ENCODE measurements around the gene INPP4B.

Gene INPP4B

DNA sequence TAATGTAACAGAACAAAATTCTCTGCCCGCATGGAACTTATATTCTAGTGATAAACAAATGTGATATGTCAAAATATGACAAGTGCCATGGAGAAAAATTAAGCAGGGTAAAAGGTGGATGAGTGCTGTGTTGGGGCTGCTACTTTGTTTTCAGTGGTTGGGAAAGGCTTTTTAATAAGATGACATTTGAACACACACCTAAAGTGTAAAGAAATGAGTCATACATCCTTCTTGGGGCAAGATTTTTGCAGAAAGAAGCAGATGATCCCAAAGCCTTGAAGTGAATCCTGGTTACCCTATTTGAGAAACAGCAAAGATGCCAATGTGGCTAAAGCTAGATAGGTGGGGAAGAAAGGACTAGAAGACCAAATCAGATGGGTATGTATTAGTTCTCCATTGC, 564.1 kb downstream of the INPP4B start:
- DNase-seq, result no peak

DNA sequence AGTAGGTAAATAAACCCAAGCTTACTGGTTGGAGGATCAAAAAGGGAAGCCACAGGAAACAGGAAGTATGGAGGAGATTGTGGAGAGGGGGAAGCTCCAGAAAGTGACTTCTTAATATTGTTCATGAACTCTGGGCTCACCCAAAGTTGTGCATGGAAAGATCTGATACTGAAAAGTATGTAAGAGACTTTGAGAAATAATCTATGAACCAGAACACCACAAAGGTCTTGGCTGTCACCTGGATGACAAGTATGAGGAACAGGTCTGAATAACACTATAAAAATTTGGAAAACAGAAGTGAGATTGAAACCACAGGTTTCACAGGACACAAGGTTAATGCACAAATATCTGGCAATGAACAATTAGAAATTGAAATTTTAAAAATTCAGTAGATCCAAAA, 567.4 kb downstream of the INPP4B start:
- DNase-seq, result no peak

DNA sequence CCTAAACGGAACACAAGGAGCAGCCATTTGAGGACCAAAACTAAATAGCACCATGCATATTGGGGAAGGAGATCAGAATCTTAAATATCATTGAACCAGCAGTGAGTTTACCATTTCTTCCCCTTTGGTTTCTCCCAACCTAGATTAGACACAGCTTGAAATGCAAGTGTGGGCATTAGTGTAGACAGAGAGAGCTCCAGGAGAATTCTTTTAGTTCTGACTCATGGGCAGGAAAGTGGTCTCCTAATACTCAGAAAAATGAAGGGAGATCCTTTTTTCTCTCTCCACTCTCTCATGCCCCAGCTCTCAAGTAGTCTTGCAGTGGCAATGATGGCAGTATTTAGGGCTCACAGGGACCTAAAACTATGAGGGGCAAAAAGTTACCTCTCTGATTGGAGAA, 567.9 kb downstream of the INPP4B start:
- DNase-seq, result no peak

DNA sequence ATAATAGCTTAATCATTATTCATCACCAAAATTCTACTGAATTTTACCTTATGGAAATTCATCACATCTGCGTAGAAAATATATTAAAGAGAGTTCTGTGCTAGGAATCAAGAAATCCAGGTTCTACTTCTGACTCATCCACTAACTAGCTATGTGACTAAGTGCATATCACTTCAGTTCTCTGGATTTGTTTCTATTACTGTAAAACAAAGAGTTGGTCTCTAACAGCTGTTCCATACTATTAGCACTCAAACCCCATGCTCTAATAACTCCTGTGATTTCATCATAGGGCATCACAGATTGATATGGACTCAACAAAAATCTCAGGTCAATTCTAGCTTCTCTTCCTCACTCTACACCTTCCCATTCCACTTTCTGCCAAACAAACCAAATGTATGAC, 572.0 kb downstream of the INPP4B start:
- no peak for DNase-seq

DNA sequence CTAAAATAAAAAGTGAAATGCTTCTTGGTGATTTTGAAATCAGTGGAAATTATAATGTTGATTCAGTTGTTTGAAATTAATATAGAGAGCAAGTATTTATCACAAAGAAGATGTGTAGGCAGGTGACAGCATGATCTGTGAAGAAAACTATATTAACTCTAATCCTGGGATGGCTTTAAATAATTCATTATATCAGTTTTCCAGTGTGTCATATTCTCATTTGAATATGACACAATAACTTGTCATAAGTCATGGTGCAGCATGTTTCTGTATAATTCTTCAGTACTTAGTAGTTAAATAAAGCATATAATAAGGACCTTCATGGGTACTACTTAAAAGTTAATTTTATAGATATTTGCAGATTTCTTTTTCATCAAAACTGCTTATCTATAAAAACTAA, 573.6 kb downstream of the INPP4B start:
- no peak for DNase-seq

DNA sequence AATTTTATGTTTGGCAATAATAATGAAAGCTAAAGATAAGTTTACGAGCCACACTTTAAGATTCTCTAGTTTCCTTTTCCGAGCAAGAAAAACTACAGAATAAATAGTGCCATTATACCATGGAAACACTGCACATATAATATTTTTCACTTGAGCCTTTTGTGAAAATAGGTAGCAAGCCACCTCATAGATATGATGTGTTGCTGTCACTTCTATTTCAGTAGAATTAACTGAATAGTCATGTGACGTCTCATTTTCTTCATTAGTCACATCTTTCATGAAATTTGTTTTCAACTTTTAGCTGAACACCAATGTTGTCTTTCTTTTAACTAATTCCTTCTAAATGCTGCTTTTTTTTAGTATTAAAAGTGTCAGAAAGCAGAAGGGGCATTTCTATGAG, 574.3 kb downstream of the INPP4B start:
- no peak for DNase-seq

DNA sequence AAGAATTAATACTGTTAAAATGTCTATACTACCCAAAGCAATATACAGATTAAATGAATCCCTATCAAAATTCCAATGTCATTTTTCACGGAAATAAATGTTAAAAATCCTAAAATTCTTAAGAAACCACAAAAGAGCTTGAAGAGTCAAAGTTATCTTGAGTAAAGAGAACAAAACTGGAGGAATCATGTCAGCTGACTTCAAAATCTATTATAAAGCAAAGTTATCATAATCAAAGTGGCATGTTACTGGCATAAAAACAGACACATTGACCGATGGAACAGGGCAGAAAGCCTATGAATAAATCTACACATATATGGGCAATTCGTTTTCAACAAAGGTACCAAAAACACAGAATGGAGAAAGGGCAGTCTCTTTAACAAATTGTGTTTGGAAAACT, 579.0 kb downstream of the INPP4B start:
- no peak for DNase-seq

DNA sequence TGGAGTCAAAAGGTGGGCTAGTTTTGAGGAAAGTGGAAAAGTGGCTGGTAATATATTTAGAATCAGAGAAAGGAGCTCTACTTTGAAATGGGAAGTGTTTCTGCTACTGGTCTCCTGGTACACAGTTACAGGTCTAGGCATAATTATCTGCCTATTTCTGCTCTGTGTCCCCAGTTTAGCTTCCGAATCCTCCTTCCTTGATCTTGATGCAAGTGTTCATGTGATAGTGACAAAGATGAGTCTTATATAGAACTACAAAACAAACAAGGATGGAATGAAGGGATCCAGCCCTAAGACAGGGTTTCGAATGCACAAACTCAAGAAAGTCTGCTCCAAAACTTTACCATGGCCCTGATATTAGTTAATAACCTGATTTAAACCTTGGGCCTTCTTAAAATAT, 580.2 kb downstream of the INPP4B start:
- DNase-seq, result no peak

DNA sequence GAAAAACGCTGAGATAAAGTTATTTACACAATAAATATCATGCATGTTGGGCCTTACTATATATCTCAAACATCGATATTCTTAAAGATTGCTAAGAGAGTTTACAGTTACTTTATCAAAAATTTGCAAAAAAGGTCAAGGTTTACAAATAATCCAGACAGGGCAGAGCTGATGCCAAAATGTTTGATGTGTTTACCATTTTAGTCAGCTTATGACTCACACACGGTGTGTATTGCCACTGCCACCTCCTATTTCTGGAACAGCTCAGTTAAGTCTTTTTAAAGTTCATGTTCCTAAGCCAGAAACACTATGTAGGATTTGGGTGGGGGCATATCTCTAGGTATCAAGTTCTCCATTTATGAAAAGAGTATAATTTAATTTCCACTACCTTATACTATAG, 580.6 kb downstream of the INPP4B start:
- DNase-seq, result no peak

DNA sequence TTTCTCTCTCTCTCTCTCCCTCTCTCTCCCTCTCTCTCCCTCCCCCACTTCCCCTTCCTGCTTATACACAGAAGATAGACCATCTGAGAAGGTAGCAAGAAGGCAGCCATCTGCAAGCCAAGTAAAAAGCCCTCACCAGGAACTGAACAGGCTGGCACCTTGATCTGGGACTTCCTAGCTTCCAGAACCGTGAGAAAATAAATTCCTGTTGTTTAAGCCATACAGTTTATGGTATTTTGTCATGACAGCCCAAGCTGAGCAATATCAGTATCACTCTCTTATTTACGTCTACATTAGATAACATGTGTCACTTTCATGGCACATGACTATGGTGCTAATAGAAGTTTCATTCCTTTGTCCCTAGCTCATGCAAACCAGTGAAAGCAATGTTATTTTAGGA, 581.1 kb downstream of the INPP4B start:
- DNase-seq, result no peak

DNA sequence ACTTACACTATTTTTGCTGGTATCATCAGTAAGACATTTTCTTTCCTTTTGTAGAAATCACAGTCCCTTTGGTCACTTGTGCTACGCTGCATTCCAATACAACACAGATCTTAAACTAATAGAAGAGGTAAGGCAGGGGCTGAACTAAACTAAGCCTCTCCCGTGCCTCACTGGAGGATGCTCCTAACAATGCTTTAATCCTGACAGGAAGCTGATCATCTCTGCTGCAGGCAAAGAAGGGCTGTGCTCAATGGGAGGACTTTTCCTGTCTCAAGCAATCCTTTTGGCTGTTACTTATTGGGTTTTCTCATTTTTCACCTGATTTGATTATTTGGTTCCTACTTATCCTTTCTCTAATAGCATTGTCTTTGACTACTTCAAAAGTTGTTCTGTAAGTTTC, 583.1 kb downstream of the INPP4B start:
- DNase-seq, result no peak

DNA sequence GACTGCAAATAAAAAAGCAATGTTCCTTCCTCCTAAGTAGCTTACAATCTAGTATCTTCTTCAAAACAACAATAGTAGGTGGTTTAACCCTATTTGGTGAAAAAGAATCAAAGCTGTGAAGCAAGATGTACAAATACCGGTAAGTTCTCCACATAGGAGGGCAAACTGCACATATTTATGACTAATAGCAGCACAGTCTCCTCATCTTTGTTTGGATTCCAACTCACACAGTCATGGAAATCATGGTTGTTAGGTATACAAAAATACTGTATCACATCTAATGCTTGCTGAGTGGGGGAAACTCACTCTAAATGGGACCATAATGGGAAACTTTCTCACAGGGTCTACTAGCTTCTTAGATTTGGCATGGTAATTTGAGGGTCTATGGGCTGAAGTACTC, 597.2 kb downstream of the INPP4B start:
- no peak for DNase-seq

DNA sequence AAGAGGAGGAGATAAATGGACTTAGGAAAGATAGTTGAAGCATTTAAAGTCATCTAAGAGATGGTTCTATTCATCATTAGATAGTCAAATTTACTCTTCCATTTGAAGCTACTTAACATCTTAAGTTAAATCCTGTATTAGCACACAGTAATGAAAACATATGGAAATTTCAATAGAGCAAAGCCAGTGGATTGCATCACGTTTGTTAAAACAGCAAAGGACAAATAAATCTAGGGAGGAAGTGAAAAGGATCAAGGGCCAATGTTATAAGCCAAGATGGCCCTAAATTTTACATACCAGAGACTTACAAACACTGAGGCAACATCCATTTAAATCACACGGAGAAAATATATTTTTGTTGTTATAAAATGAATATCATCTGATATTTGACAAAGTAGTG, 602.8 kb downstream of the INPP4B start:
- no peak for DNase-seq

DNA sequence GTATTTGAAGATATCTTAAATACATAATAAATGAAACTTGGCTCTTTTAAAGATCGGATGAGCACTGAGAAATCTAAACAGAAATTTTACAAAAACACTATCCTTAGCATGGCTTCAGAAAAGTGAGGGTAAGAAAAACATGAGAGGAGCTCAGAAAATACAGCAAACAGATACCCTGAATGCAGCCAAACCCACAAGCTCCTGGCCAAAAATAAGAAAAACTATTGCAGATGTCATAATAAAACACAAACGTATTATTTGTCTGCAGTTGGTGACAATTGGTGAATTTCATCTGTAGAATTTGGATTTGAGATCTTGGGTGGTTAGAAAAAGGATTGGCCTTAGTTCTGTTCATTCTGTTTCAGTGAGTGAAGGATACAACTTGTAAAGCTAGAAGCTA, 603.9 kb downstream of the INPP4B start:
- no peak for DNase-seq

DNA sequence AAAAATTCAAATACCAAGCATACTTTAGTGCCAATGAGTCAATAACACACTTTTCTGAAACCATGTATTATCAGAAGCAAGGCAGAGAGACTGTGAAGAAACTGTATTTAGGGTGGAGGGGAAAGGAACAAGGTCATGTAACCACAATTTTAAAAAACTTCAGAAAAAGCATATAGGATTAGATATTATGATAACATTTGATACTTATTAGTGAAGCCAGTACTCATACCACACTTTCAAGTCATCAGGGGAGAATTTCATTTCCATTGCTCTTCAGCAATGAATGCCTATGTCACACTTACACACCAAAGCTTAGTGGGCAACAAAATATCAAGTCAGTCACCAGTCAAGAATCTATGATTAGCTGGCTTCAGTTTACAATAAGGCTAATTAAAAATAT, 607.5 kb downstream of the INPP4B start:
- no peak for DNase-seq

DNA sequence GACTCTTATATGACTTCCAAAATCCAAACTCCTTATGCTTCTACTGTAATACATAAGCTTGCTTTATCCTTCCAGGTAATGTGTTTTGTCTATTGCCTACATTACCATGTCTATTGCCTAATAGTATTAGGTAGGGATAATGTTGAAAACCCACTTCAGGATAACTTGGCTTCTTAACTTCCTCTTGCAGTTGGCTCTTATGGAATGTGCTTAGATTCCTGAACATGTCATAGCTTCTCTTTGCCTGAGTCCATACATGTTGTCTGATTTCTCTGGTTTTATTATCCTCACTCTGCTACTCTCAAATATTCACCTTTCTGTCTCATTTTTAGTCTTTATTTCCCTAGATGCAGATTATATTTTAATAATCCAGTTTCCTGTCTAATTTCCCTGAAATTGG, 609.8 kb downstream of the INPP4B start:
- no peak for DNase-seq

DNA sequence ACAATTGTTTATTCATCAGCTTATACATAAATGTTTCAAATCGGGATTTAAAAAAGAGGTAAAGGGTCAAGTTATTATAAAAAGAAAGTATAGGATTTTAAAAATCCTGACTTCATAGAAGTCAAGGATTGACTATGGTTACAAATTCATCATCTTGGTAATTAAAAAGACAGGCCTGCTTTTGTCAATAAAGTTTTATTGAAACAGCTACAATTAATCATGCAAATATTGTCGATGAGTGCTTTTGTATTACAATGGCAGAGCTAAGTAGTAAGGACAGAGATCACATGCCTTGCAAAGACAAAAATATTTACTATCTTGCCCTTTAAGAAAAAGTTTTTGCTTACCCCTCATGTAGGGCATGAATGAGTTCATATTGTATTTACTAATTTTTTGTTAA, 614.3 kb downstream of the INPP4B start:
- DNase-seq, result no peak

DNA sequence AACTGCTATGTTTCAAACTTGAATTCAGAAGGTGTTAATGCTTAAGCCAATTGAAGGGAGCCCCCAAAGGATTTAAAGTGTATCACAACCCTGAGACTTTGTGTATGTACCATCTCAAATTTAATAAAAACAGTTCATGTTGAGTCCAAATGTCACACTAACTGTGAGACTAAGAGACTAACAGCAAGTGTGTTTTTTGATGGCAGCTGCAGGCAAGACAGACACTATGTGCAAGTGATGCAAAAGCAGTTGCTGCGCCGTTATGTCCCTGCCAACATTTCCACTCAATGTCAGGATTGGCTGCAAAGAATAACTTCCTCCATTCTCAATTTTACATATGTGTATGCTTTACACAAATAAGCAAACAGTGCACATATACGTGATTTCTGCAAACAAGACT, 615.1 kb downstream of the INPP4B start:
- no peak for DNase-seq

DNA sequence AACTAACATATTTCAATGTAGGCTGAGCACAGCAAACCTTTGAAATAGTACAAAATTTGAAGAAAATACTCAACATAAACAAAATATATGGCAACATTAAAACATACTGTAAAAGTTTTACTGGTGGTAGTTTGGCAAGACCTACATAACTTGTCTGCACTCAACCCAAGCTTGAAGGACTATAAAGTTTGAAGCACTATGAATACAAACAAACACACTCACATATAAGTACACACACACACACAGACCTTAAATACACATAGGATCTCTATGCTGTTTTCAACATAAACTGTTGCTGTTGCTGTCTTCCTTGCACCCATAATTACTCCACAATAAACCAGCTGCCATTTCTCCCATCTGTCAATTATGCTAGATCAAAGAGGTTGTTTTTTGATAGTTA, 620.1 kb downstream of the INPP4B start:
- DNase-seq, result no peak

DNA sequence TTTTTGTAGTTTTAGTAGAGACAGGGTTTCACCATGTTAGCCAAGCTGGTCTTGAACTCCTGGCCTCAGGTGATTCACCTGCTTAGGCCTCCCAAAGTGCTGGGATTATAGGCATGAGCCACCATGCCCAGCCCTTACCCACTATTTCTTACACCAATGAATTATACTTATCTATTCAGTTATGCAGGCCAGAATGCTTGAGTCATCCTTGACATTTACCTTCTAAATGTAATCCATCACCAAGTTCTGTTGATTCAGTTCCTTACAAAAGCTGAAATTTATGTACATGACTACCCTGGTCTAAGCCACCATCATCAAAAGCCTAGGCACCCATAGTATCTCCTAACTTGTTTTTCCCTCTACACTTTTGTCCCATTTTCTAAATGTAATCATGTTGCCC, 624.0 kb downstream of the INPP4B start:
- no peak for DNase-seq

DNA sequence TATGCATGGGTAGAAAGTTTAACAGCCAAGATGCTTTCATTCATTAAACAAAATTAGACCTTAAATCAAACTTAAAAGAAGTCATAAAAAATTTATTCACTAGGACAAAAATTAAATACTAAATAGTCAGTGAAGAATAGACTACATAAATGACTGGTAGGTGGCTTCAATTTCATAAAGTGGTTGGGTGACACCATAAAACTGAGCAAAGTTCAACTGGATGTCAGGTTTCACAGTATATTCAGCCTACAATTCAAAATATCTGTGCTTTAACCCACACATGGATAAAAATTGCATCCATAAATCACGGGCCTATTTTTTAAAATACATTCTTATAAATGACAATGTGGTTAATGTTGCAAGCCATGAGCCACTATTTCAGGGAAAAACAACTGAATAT, 627.4 kb downstream of the INPP4B start:
- DNase-seq, result no peak

DNA sequence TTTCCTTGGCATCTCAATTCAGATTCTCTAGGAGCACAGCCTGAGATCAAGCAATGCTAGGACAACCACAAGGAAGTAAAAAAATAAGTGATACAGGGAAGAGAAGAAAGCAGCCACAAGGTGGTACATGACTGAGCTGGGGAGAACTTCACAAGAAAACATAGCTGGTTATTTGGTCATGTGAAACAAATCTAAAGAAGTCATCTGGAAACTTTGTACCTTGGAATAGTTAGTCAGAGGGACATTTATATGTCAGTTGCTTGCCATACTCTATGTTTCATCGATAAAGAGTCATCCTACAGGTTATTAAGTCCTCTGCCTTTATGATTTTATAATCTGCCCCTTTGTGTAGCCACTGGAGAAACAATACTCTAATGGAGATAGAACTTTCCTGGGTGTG, 634.7 kb downstream of the INPP4B start:
- no peak for DNase-seq

DNA sequence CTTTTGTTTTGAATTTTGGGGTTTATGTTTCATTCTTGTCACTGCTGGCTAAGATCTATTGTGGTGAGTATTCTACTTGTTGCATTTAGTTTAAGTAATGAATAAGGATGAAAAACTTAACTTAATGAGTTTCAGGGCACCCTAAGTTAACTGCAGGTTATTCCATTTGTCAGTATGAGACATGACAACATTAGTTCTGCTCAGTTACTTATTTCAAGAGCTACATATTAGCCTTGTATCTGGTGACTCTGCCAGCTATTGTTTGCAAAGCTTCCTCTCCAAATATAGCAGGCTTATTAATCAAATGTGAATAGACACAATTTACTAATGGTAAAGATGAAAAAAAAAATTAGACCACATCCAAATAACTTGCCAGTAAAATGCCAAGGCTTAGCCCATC, 642.6 kb downstream of the INPP4B start:
- DNase-seq, result no peak

DNA sequence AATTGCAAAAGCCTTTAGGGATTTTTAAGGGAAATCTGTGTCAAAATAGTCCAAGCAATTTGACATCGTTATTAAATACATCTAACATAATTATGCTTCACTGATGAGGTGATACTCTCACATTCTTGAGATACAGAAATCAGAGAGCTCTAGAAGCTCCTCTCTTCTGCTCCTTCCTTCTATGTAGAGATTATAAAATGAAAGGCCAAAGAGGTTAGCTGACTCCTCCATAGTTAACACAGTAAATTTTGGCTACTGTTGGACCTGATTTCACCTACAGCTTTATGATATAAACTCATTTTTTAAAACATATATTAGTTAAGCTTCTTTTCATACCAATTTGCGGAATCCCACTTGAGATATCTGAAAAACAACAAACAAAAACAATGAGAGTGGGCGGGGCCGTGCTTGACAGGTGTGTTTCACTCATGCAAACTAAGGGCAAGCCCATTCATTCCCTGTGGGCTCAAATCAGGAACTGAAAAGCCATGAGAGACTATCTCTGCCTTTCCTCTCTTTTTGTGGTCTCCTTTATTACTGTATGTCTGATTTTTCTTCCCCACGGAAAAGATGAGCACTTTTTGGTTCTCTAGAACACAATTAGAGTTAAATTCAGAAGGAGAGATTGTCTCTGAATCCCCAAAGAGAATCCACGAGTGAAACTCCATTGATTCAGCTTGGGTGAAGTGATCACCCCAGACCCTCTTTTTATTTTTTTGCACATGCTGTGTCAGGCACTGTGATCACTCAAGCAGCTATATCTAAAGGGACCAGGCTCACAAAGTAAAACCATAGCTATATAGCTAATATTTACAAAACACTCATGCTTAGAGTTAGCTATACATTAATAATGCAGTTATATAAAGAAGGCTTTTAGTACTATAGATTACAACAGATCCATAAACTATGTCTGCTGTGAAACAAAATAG, 643.4 kb downstream of the INPP4B start:
- DNase-seq, result no peak

DNA sequence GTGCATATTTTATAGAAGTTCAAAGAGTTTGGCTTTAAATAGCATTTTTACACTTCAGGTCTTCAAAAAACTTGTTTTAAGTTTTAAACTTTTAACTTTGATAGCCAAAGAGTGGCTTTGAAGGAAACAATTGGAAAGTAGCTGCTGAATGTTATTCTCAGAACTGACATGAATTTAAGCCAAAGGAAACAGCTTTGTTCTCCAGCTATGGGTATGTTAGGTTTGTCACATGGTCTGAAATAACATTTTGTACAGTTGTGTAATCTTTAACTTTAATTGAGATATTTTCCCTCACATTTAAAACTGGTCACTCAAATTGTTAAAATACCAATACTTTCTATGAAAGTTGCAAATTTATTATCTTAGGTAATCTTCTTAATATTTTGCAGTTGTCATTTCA, 645.1 kb downstream of the INPP4B start:
- no peak for DNase-seq

Measured in NCI-H526 treated with DMSO at 0.1 percent for 48 hours (cell line).